Stomach smooth muscle (tissue), 2 donors: ENCODE results near the gene ABLIM1.

Source experiments
- H3K27ac ChIP-seq: one replicate; pipeline ENCODE4 v1.7.0; 2013; ENCODE audit warnings: mild to moderate bottlenecking, low read length, inconsistent platforms
- H3K27me3 ChIP-seq, 2 donors: one replicate each; pipeline ENCODE4 v1.7.0; 2013; ENCODE audit warnings: low read length in 2 of 2; ENCODE audit not compliant: insufficient read depth in 2 of 2, control insufficient read depth in 1 of 2
- H3K36me3 ChIP-seq, 2 donors: one replicate each; pipeline ENCODE4 v1.7.0; 2013; ENCODE audit warnings: low read length in 2 of 2; ENCODE audit not compliant: control insufficient read depth in 2 of 2, insufficient read depth in 2 of 2
- H3K4me1 ChIP-seq: one replicate; pipeline ENCODE4 v1.7.0; 2013; ENCODE audit warnings: low read length; ENCODE audit not compliant: control insufficient read depth, insufficient read depth
- H3K4me3 ChIP-seq, 2 donors: one replicate each; pipeline ENCODE4 v1.7.0; 2013; ENCODE audit warnings: low read length in 2 of 2
- H3K9ac ChIP-seq, 2 donors: one replicate each; pipeline ENCODE4 v1.7.0; 2013; ENCODE audit warnings: low read length in 2 of 2, mild to moderate bottlenecking in 1 of 2
- H3K9me3 ChIP-seq, 2 donors: one replicate each; pipeline ENCODE4 v1.7.0; 2013; ENCODE audit warnings: low read length in 2 of 2; ENCODE audit not compliant: control insufficient read depth in 2 of 2
- donor health status: healthy.
- donor health status: Pancreatic carcinoma.

Gene ABLIM1

DNA sequence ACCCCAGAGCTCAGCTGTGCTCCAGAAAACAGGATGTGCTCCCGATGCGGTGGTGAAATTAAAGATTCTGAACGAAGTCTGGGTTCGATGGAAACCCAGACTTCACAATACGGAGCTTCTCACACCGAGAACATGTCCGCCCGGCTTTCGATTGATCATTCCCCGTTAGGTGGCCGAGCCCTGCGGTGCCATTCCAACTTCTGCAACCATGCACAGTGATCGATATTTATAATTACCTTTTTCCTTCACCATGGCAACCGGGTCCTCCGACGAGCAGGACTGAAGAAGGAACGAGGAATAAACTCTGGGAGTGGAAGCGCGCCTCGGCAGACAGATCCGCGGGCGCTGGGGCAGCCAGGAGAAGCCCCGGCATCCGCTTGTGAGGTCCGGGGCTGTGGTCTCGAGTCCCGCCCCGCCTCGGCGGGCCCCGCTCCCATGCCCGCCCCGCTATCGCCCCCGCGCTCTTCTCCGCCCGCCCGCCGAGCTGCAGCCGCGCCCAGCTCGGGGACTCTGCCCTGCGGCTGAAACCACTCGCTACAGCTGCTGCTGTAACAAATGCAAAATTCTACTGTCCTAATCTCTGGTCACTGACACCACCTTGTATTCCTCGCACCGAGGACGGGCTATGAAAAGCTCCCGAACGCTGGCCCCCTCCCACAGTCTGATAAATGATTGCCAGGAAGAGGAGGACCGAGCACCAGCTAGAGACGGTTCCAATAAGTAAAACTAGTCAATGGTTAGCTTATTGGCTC lies 26.2 kb downstream of the ABLIM1 start:
- Histone ChIP-seq H3K27me3 (peaks cover 0 to 8% of the 10 kb centered on the region in 2 donors), H3K4me1 (peaks cover 26% of the 10 kb centered on the region), H3K9ac (peak overlapping the region; percentile 73 to 76), H3K4me3 (peak overlapping the region; percentile 90 to 91), H3K9me3 (no peaks in the 10 kb centered on the region), H3K36me3 (no peaks in the 10 kb centered on the region), H3K27ac (peak overlapping the region; percentile 60)

DNA sequence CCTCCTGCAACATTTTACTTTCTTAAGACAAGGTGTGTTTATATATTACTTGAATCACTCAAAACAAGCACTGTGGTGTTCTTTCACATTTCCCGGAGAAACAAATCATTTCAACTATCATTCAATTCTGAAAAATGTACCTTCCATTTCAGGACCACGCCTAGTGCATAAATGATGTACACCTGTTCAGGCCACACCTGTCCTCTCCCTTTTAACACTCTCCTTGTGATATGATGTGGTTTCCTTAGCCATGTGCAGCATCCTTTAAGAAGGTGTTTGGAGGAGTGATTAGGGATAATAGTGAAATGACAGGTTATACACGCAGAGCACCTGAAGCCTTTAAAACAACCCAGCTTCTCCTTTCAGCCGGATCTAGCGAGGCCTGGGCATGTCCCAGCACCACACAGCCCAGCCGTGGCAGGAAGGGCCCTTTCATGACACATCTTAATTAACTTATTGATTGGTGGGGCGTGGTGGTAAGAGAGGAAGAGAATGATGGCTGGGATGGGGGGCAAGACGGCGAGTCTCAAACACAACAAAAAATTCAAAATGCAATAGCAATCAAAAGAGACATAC lies 26.9 kb downstream of the ABLIM1 start:
- H3K27ac ChIP-seq = no peak overlapping the region
- H3K27me3 ChIP-seq = peaks cover 0 to 8% of the 10 kb centered on the region in 2 donors
- no peaks in the 10 kb centered on the region for H3K9me3 ChIP-seq
- peak overlapping the region; percentile 90 to 91 for H3K4me3 ChIP-seq
- peaks cover 26% of the 10 kb centered on the region for H3K4me1 ChIP-seq
- no peaks in the 10 kb centered on the region for H3K36me3 ChIP-seq
- H3K9ac ChIP-seq = peak overlapping the region; percentile 73 to 76

- peak overlapping the region; percentile 24 for H3K27ac ChIP-seq
- H3K4me3 ChIP-seq = no peak overlapping the region
- H3K9ac ChIP-seq = no peak overlapping the region
- H3K36me3 ChIP-seq = no peaks in the 10 kb centered on the region
- H3K4me1 ChIP-seq = peaks cover 28% of the 10 kb centered on the region
- H3K27me3 ChIP-seq = peaks cover 0 to 8% of the 10 kb centered on the region in 2 donors
- H3K9me3 ChIP-seq = no peaks in the 10 kb centered on the region
Observed at GRCh38 chr10:114629824-114630730, 28.0 kb downstream of the ABLIM1 start.

- H3K27me3 ChIP-seq = peaks cover 0 to 8% of the 10 kb centered on the region in 2 donors
- no peaks in the 10 kb centered on the region for H3K36me3 ChIP-seq
- H3K4me3 ChIP-seq = no peak overlapping the region
- no peaks in the 10 kb centered on the region for H3K9me3 ChIP-seq
- peak overlapping the region; percentile 24 for H3K27ac ChIP-seq
- no peak overlapping the region for H3K9ac ChIP-seq
- peaks cover 29% of the 10 kb centered on the region for H3K4me1 ChIP-seq
Observed at GRCh38 chr10:114629083-114629823, 28.8 kb downstream of the ABLIM1 start.

- peaks cover 0 to 8% of the 10 kb centered on the region in 2 donors for H3K27me3 ChIP-seq
- H3K27ac ChIP-seq = no peak overlapping the region
- H3K4me1 ChIP-seq = peaks cover 32% of the 10 kb centered on the region
- H3K9ac ChIP-seq = no peak overlapping the region
- H3K4me3 ChIP-seq = no peak overlapping the region
- H3K9me3 ChIP-seq = no peaks in the 10 kb centered on the region
- H3K36me3 ChIP-seq = no peaks in the 10 kb centered on the region
Observed at GRCh38 chr10:114628106-114628505, 30.0 kb downstream of the ABLIM1 start.

DNA sequence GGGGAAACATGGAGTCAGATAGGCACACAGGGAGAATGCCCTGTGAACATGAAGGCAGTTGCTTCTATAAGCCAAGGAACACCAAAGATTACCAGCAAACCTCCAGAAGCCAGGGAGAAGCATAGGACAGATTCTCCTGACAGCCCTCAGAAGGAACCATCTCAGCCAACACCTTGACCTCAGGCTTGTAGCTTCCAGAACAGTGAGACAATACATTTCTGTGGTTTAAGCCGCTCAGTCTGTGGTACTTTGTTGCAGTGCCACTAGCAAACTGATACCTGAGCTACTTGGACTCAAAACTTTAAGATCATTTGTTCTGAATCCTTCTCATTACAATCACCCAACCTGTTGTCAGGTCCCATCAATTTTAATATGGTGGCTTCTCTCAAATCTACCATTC lies 31.2 kb downstream of the ABLIM1 start:
- H3K4me1 ChIP-seq = peaks cover 28% of the 10 kb centered on the region
- no peaks in the 10 kb centered on the region for H3K9me3 ChIP-seq
- no peak overlapping the region for H3K4me3 ChIP-seq
- H3K9ac ChIP-seq = no peak overlapping the region
- no peaks in the 10 kb centered on the region for H3K36me3 ChIP-seq
- peaks cover 0 to 8% of the 10 kb centered on the region in 2 donors for H3K27me3 ChIP-seq
- no peak overlapping the region for H3K27ac ChIP-seq

DNA sequence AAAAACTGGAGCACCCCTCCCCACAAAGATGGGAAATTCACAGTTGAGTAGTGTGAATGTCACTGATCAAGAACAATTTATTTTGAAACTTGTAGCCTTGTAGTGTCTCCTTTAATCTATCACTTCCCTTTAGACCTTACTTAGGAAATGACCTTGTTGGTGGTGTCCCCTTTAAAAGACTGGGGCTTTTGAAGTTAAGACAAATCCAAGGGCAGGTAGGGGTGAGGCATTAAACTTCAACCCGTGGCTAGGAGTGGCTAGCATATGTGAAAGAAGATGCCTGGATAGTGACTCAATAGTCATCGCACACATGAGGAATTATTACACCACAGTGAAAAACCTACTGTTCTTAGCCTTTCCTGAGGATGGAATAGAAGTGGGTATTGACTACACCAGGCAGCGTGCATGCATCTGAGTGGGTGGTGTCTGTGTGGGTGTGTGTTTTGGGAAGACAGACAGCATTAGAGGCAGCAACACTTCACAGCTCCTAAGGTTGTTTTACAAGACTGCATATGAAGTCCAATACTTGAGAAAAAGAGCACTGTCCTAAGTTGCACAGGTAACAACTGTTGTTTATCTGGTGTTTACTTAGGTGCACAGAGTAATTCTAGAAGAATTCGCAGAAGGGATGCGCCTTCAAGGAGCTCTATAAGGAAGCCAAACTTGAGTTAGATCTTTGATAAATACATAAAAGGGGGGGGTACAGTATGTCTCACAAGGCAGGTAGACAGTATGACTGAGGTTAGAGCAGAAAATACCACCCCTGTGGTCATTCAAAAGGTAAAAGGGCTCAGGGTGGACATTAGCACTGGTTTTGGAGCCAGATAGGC lies 32.9 kb downstream of the ABLIM1 start:
- H3K27me3 ChIP-seq = no peaks in the 10 kb centered on the region
- no peak overlapping the region for H3K27ac ChIP-seq
- no peaks in the 10 kb centered on the region for H3K9me3 ChIP-seq
- H3K4me1 ChIP-seq = peaks cover 22% of the 10 kb centered on the region
- H3K9ac ChIP-seq = no peak overlapping the region
- H3K36me3 ChIP-seq = no peaks in the 10 kb centered on the region
- H3K4me3 ChIP-seq = no peak overlapping the region

DNA sequence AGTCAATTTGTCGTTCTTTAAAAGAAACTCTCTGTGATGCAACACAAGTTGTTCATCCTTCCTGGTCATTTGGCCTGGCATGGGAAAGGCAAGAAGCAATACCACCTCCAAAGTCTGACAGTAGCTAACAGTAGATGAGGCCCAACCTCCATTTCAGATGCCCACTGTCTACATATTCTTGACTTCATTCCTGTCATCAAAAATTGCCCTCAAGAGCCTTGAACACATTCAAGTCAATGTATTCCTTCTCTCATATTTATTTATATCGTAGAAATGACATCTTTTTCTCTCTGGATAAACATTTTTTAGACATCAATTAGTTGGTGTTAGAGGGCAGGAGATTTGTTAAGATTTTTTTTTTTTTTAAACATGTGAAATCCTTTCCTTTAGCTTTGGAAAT lies 33.7 kb downstream of the ABLIM1 start:
- no peaks in the 10 kb centered on the region for H3K36me3 ChIP-seq
- no peaks in the 10 kb centered on the region for H3K9me3 ChIP-seq
- no peaks in the 10 kb centered on the region for H3K27me3 ChIP-seq
- H3K9ac ChIP-seq = no peak overlapping the region
- peaks cover 22% of the 10 kb centered on the region for H3K4me1 ChIP-seq
- H3K4me3 ChIP-seq = no peak overlapping the region
- H3K27ac ChIP-seq = peak overlapping the region; percentile 7

GRCh38 chr10:114623661-114624294 lies 34.3 kb downstream of the ABLIM1 start:
- Histone ChIP-seq H3K4me1 (peaks cover 22% of the 10 kb centered on the region), H3K27ac (peak overlapping the region; percentile 7), H3K9ac (no peak overlapping the region)

More at GRCh38 chr10:114623661-114624294, 34.3 kb downstream of the ABLIM1 start:
- Histone ChIP-seq H3K36me3 (no peaks in the 10 kb centered on the region), H3K4me3 (no peak overlapping the region), H3K9me3 (no peaks in the 10 kb centered on the region), H3K27me3 (no peaks in the 10 kb centered on the region)
